Neural cell (in vitro differentiated cells): ENCODE data around the gene DIAPH2. TPM values are rescaled to one million over a fixed set of nuclear protein-coding genes. Genes with fewer than 3 reads are reported as not detected.

Experiments used
- H2AFZ ChIP-seq: fragments of 200-600, 300-800 bp; sonication (generic), shearing (Covaris generic); 2 replicates; pipeline ENCODE4 v1.6.0; 2014; ENCODE audit warnings: low read depth, mild to moderate bottlenecking, antibody characterized with exemption, low read length, moderate library complexity
- H3F3A ChIP-seq: fragments of 200-600 bp; shearing (Covaris generic); 2 replicates; pipeline ENCODE4 v1.6.1; 2016; ENCODE audit warnings: mild to moderate bottlenecking, moderate library complexity, mixed read lengths, antibody characterized with exemption, low read length; ENCODE audit not compliant: insufficient read depth, poor library complexity, severe bottlenecking
- H3K27ac ChIP-seq: fragments of 200-600, 300-800 bp; sonication (generic), shearing (Covaris generic); 2 replicates; pipeline ENCODE4 v1.5.1; 2014; ENCODE audit warnings: mild to moderate bottlenecking, low read length, moderate library complexity
- H3K27me3 ChIP-seq: fragments of 300-800, 200-600 bp; sonication (generic), shearing (Covaris generic); 2 replicates; pipeline ENCODE4 v1.6.0; 2014; ENCODE audit warnings: mild to moderate bottlenecking, low read depth, low read length, moderate library complexity; ENCODE audit not compliant: insufficient read depth
- H3K36me3 ChIP-seq: fragments of 300-800, 200-600 bp; sonication (generic), shearing (Covaris generic); 2 replicates; pipeline ENCODE4 v1.5.1; 2014; ENCODE audit warnings: mild to moderate bottlenecking, antibody characterized with exemption, low read length, moderate library complexity; ENCODE audit not compliant: insufficient read depth
- H3K4me2 ChIP-seq: fragments of 300-800, 200-600 bp; sonication (generic), shearing (Covaris generic); 2 replicates; pipeline ENCODE4 v1.6.0; 2014; ENCODE audit warnings: mild to moderate bottlenecking, low read length
- H3K4me3 ChIP-seq: fragments of 300-800, 200-600 bp; sonication (generic), shearing (Covaris generic); 2 replicates; pipeline ENCODE4 v1.5.1; 2014; ENCODE audit warnings: mild to moderate bottlenecking, low read length, moderate library complexity
- H3K79me2 ChIP-seq: fragments of 200-600 bp; shearing (Covaris generic); replicated peaks from 2 replicates; pipeline ENCODE4 v1.6.0; 2014; ENCODE audit warnings: mild to moderate bottlenecking, low read length, moderate library complexity; ENCODE audit not compliant: insufficient read depth
- H3K9ac ChIP-seq: fragments of 300-800, 200-600 bp; sonication (generic), shearing (Covaris generic); 2 replicates; pipeline ENCODE4 v1.6.1; 2016; ENCODE audit warnings: mild to moderate bottlenecking, low read length, mixed read lengths
- H3K9me2 ChIP-seq: fragments of 200-600 bp; shearing (Covaris generic); 2 replicates; pipeline ENCODE4 v1.6.1; 2016; ENCODE audit warnings: mild to moderate bottlenecking, low read length, mixed read lengths; ENCODE audit not compliant: insufficient read depth
- H3K9me3 ChIP-seq: fragments of 200-600, 300-800 bp; sonication (generic), shearing (Covaris generic); 2 replicates; pipeline ENCODE4 v1.6.1; 2016; ENCODE audit warnings: mild to moderate bottlenecking, mixed run types, low read length, moderate library complexity, mixed read lengths
- H4K20me1 ChIP-seq: fragments of 200-600 bp; shearing (Covaris generic); 2 replicates; pipeline ENCODE4 v1.6.1; 2016; ENCODE audit warnings: mild to moderate bottlenecking, mixed run types; ENCODE audit not compliant: insufficient read depth
- EP300 ChIP-seq: fragments of 450-650 bp; conservative IDR thresholded peaks from 2 replicates; pipeline ENCODE4 v1.6.1; 2014; ENCODE audit warnings: antibody characterized with exemption, mild to moderate bottlenecking, moderate library complexity; ENCODE audit not compliant: poor library complexity, severe bottlenecking
- EZH2 ChIP-seq: fragments of 200-600, 300-800 bp; shearing (Covaris generic), sonication (generic); IDR thresholded peaks from 2 replicates; pipeline ENCODE4 v1.6.1; 2014; ENCODE audit warnings: antibody characterized with exemption, low read length, borderline replicate concordance, mild to moderate bottlenecking; ENCODE audit not compliant: insufficient read depth, poor library complexity, severe bottlenecking
- MXI1 ChIP-seq: fragments of 450-650 bp; conservative IDR thresholded peaks from 2 replicates; pipeline ENCODE4 v1.6.1; 2014; ENCODE audit warnings: antibody characterized with exemption, mild to moderate bottlenecking; ENCODE audit not compliant: poor library complexity, severe bottlenecking
- POLR2AphosphoS5 ChIP-seq: IDR thresholded peaks from 2 replicates; pipeline ENCODE4 v1.6.1; 2012
- RAD21 ChIP-seq: fragments of 450-650 bp; conservative IDR thresholded peaks from 2 replicates; pipeline ENCODE4 v1.6.1; 2014; ENCODE audit warnings: antibody characterized with exemption, mild to moderate bottlenecking, moderate library complexity
- SMC3 ChIP-seq: fragments of 450-650 bp; conservative IDR thresholded peaks from 2 replicates; pipeline ENCODE4 v1.6.1; 2014; ENCODE audit warnings: antibody characterized with exemption, mild to moderate bottlenecking, moderate library complexity; ENCODE audit not compliant: poor library complexity
- TAF1 ChIP-seq: IDR thresholded peaks from 2 replicates; pipeline ENCODE4 v1.6.1; 2012; ENCODE audit warnings: low read depth
- polyA plus RNA-seq: library from polyadenylated mRNA; depleted of rRNA; stranded (reverse); fragments of >200 nt; gene quantifications from 2 replicates; pipeline ENCODE4 v1.2.3, GENCODE V29; 2014
- TF ChIP-seq, protein P1 (sequence below): IDR thresholded peaks from 2 replicates; pipeline ENCODE4 v1.6.1; 2012; ENCODE audit warnings: borderline replicate concordance
- TF ChIP-seq, protein P2 (sequence below): fragments of 450-650 bp; IDR thresholded peaks from 2 replicates; pipeline ENCODE4 v1.5.1; 2014; ENCODE audit warnings: antibody characterized with exemption, mild to moderate bottlenecking, moderate library complexity; ENCODE audit not compliant: poor library complexity, severe bottlenecking

DIAPH2 gene
- polyA plus RNA-seq, 1 donor from 2014 or later: 0.07 TPM

DNA sequence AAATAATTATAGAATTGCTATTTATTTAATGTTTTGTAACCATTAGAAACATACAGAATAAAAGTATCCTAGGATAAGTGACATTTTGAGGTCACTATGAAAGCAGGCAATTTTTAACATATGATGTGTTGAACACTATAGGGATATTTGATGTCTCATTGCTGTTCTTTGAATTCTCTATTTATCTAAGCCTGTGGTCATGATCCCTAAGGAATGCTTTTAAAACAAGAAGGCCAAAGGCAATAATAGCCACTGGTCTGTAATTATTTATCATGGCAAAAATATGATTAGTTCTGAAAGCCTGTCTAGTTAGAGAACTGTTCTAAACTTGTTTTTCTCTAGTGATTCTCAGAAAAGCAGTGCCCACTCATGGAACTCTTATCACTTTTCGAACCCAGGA is 385.7 kb downstream of the DIAPH2 start:
- Histone ChIP-seq H3K79me2 (no peaks in the 10 kb centered on the region), H3K9me3 (no peaks in the 10 kb centered on the region), H3K36me3 (no peaks in the 10 kb centered on the region), H2AFZ (no peak overlapping the region), H4K20me1 (no peaks in the 10 kb centered on the region), H3K4me2 (no peak overlapping the region), H3F3A (no peaks in the 10 kb centered on the region), H3K27ac (no peak overlapping the region), H3K4me3 (no peak overlapping the region), H3K27me3 (no peaks in the 10 kb centered on the region), H3K9me2 (no peaks in the 10 kb centered on the region), H3K9ac (no peak overlapping the region)
- TF ChIP-seq EP300 (no peak), POLR2AphosphoS5 (no peak), TAF1 (no peak), RAD21 (no peak), SMC3 (no peak), EZH2 (no peak), MXI1 (no peak)
- TF ChIP-seq, protein P1, sequence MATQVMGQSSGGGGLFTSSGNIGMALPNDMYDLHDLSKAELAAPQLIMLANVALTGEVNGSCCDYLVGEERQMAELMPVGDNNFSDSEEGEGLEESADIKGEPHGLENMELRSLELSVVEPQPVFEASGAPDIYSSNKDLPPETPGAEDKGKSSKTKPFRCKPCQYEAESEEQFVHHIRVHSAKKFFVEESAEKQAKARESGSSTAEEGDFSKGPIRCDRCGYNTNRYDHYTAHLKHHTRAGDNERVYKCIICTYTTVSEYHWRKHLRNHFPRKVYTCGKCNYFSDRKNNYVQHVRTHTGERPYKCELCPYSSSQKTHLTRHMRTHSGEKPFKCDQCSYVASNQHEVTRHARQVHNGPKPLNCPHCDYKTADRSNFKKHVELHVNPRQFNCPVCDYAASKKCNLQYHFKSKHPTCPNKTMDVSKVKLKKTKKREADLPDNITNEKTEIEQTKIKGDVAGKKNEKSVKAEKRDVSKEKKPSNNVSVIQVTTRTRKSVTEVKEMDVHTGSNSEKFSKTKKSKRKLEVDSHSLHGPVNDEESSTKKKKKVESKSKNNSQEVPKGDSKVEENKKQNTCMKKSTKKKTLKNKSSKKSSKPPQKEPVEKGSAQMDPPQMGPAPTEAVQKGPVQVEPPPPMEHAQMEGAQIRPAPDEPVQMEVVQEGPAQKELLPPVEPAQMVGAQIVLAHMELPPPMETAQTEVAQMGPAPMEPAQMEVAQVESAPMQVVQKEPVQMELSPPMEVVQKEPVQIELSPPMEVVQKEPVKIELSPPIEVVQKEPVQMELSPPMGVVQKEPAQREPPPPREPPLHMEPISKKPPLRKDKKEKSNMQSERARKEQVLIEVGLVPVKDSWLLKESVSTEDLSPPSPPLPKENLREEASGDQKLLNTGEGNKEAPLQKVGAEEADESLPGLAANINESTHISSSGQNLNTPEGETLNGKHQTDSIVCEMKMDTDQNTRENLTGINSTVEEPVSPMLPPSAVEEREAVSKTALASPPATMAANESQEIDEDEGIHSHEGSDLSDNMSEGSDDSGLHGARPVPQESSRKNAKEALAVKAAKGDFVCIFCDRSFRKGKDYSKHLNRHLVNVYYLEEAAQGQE: no peak
- TF ChIP-seq, protein P2, sequence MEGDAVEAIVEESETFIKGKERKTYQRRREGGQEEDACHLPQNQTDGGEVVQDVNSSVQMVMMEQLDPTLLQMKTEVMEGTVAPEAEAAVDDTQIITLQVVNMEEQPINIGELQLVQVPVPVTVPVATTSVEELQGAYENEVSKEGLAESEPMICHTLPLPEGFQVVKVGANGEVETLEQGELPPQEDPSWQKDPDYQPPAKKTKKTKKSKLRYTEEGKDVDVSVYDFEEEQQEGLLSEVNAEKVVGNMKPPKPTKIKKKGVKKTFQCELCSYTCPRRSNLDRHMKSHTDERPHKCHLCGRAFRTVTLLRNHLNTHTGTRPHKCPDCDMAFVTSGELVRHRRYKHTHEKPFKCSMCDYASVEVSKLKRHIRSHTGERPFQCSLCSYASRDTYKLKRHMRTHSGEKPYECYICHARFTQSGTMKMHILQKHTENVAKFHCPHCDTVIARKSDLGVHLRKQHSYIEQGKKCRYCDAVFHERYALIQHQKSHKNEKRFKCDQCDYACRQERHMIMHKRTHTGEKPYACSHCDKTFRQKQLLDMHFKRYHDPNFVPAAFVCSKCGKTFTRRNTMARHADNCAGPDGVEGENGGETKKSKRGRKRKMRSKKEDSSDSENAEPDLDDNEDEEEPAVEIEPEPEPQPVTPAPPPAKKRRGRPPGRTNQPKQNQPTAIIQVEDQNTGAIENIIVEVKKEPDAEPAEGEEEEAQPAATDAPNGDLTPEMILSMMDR: no peak

DNA sequence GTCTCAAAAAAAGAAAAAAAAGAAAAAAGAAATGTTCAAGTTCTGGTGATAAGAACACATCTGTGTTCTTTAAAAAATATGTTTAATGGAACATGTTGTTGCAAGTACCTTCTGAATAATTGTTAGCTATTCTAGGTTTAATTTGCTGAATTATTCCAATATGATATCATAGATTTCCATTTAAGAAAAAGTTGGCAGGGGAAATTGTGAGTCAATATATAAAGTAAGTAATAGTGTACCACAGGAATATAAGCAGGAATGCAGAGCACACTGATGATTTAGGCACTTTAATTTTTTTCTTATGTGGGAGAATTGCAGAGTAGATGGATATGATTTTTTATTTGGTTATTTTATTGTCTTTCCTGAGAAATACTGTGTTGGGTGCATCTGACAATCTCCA is 389.8 kb downstream of the DIAPH2 start:
- no peak overlapping the region for H3K27ac ChIP-seq
- no peaks in the 10 kb centered on the region for H3K27me3 ChIP-seq

More for the DNA sequence above, 389.8 kb downstream of the DIAPH2 start:
- TF ChIP-seq POLR2AphosphoS5 (no peak), MXI1 (no peak), EP300 (no peak), EZH2 (no peak)
- TF ChIP-seq, protein P2: no peak
- H3K4me3 ChIP-seq: no peak overlapping the region
- H3K9me2 ChIP-seq: no peaks in the 10 kb centered on the region
- H3K4me2 ChIP-seq: no peak overlapping the region
- no peaks in the 10 kb centered on the region for H3F3A ChIP-seq
- no peaks in the 10 kb centered on the region for H3K9me3 ChIP-seq
- no peaks in the 10 kb centered on the region for H3K36me3 ChIP-seq
- no peak overlapping the region for H3K9ac ChIP-seq
- H3K79me2 ChIP-seq: no peaks in the 10 kb centered on the region
- no peaks in the 10 kb centered on the region for H4K20me1 ChIP-seq
- H2AFZ ChIP-seq: no peak overlapping the region
